Measurements from ENCODE around the gene POPDC2. TPM values are rescaled to one million over a fixed set of nuclear protein-coding genes. Genes with fewer than 3 reads are reported as not detected.

Gene POPDC2
- total RNA-seq, 2 donors from 2014 or later: 0.95 to 1.6 TPM

Other genes with a start within 250 kb of the POPDC2 start
- gene TMEM39A, start 197.0 kb downstream of the POPDC2 start, total RNA-seq: 10 to 100 TPM; 62.3 to 81.8 TPM
- 10 to 100 TPM; 17.9 to 18.7 TPM for gene POGLUT1, start 191.6 kb downstream of the POPDC2 start, total RNA-seq
- gene TIMMDC1, start 162.0 kb downstream of the POPDC2 start, total RNA-seq: 100 to 1,000 TPM; 107 to 119 TPM
- gene CD80, start 101.0 kb downstream of the POPDC2 start, total RNA-seq: 1 to 10 TPM; 2.2 to 2.5 TPM
- gene ADPRH, start 81.1 kb downstream of the POPDC2 start, total RNA-seq: 10 to 100 TPM in 1 of 2 donors, 1 to 10 TPM in 1; 7.8 to 11.8 TPM
- gene PLA1A, start 62.7 kb downstream of the POPDC2 start, total RNA-seq: 1 to 10 TPM; 2.4 to 5.3 TPM
- 10 to 100 TPM; 54.1 to 73.7 TPM for gene COX17, start 16.8 kb upstream of the POPDC2 start, total RNA-seq
- gene CFAP91, start 42.4 kb upstream of the POPDC2 start, total RNA-seq: 1 to 10 TPM; 5.1 to 9.8 TPM
- under 1 TPM; 0.20 to 0.29 TPM for gene NR1I2, start 121.5 kb upstream of the POPDC2 start, total RNA-seq

Data from endodermal cell (in vitro differentiated cells).